22Rv1 (cell line): Measurements from ENCODE around the gene SLC4A2.

Source experiments
- CTCF ChIP-seq: fragments of 450-650 bp; IDR thresholded peaks from 2 replicates; pipeline ENCODE4 v1.5.1; 2017; ENCODE audit warnings: mild to moderate bottlenecking
- ZFX ChIP-seq: fragments of 450-650 bp; IDR thresholded peaks from 2 replicates; pipeline ENCODE4 v1.6.1; 2017; ENCODE audit warnings: antibody characterized with exemption, borderline replicate concordance

GRCh38 chr7:151018421-151019129 is 40.8 kb upstream of the SLC4A2 start:
- peak; percentile 76 for TF ChIP-seq CTCF
- no peak for TF ChIP-seq ZFX
